ENCODE results near the gene FIG4.

GRCh38 chr6:109686566-109687265 lies 4.4 kb upstream of the FIG4 start:
- TF ChIP-seq SMC3 (IDR thresholded peaks at IDR 0.05; ENCODE audit: low read depth, low read length) (no peak), TAF1 (IDR thresholded peaks at IDR 0.05; ENCODE audit: borderline replicate concordance, low read depth, low read length) (no peak), YY1 (IDR thresholded peaks at IDR 0.05; ENCODE audit: low read depth) (no peak), RCOR1 (IDR thresholded peaks at IDR 0.05; ENCODE audit: low read length) (no peak), EP300 (IDR thresholded peaks at IDR 0.05; ENCODE audit: borderline replicate concordance in 1 of 2, low read depth in 1 of 2, low read length in 1 of 2) (no peak), SIN3A (IDR thresholded peaks at IDR 0.05; ENCODE audit: borderline replicate concordance, low read depth, low read length) (no peak), RFX5 (IDR thresholded peaks at IDR 0.05; ENCODE audit: low read length) (no peak), REST (IDR thresholded peaks at IDR 0.05; ENCODE audit: low read depth, low read length) (no peak), CHD2 (IDR thresholded peaks at IDR 0.05; ENCODE audit: low read length, partially characterized antibody) (no peak)
- TF ChIP-seq, protein P1, sequence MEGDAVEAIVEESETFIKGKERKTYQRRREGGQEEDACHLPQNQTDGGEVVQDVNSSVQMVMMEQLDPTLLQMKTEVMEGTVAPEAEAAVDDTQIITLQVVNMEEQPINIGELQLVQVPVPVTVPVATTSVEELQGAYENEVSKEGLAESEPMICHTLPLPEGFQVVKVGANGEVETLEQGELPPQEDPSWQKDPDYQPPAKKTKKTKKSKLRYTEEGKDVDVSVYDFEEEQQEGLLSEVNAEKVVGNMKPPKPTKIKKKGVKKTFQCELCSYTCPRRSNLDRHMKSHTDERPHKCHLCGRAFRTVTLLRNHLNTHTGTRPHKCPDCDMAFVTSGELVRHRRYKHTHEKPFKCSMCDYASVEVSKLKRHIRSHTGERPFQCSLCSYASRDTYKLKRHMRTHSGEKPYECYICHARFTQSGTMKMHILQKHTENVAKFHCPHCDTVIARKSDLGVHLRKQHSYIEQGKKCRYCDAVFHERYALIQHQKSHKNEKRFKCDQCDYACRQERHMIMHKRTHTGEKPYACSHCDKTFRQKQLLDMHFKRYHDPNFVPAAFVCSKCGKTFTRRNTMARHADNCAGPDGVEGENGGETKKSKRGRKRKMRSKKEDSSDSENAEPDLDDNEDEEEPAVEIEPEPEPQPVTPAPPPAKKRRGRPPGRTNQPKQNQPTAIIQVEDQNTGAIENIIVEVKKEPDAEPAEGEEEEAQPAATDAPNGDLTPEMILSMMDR (IDR thresholded peaks at IDR 0.05) = no peak
